Activated gamma-delta T cell treated with anti-CD3 and anti-CD28 coated beads, Interleukin-2, amount 50 U/mL, for 16 hours (primary cell): ENCODE data around the gene MAP1LC3A.

Experiments
- DNase-seq: peaks from one replicate; pipeline ENCODE4 v3.0.0-alpha.2; 2020; ENCODE audit warnings: low read depth

Gene MAP1LC3A

DNA sequence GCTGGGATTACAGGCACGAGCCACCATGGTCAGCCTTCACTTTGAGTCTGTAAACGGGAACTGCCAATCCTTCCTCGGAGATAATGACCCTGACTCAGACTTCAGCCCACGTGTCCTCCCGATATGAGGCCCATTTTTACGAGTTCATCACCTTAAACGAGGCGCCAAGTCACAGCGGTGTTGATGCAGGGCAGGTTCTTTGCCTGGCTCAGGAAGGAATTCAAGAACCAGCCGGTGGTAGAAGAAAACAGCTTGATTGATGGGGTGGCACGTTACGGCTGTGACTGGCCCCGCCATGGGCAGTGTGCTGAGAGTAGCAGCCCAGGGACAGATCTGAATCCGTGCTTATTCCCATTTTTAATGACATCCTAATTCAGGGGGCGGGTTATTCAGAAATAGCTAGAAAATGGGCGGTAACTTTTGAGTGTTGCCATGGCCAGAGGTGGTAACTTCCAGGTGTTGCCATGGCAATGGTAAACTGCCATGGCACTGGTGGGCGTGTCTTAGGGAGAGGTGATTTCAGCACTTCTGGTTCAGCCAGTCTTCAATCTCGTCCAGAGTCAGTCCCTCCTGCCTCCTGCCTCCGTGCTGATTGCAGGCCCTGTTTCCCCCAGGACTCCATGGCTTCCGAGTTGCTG is 9.1 kb upstream of the MAP1LC3A start:
- DNase-seq: no peak

DNA sequence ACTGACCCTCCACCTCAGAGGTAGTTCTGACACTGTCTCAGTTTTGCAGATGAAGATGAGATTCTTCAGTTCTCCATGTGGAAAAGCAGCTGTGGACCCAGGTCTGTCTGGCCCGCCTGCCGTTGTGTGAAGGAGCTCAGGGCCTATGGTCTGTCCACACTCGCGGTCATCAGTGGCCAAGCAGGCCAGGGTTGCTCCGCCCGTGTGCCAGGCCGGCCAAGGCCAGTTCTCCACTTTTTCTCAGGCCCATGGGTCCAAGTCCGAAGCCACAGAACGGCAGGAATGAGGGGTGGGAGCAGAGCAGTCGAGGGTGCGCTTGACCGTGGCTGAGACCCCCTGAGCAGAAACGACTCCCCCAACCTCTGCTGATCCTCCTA is 8.6 kb upstream of the MAP1LC3A start:
- no peak for DNase-seq

DNA sequence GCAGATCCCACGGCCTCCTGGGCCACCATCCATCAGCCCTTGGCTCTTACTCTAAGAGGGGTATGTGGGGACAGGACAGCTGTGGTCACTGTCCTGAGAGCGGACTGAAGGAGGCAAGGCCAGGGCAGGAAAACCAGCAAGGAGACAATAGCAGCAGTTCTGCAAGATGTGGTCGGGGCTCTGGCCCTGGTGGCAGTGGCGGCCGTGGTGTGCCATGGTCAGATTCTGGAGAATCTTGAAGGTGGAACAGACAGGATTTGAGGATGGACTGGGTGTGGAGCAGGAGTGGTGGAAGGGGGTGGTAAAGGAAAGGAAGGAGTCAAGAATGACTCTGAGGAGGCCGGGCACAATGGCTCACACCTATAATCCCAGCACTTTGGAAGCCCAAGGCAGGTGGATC is 5.9 kb upstream of the MAP1LC3A start:
- no peak for DNase-seq

DNA sequence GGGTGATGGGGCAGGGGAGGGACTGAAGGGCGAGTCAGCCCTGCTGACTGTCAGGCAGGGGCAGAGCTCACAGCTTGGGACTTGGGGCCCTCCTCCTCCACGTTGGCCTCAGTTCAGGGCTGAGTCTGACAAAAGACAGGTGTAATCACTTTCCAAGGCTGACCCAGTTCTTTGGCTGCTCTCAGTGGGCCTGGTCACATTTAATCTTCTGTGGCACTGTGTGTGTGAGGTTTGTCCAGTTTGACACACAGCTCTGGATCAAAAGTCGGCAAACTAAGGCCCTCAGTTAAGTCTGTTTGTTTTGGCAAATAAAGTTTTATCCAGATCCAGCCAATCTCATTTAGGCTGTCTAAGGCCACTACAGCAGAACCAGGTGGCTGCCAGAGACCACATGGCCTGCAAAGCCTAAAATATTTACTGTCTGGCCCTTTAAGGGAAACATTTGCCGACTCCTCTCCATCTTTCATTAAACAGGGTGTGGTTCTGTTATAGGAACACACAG is 5.1 kb upstream of the MAP1LC3A start:
- no peak for DNase-seq

DNA sequence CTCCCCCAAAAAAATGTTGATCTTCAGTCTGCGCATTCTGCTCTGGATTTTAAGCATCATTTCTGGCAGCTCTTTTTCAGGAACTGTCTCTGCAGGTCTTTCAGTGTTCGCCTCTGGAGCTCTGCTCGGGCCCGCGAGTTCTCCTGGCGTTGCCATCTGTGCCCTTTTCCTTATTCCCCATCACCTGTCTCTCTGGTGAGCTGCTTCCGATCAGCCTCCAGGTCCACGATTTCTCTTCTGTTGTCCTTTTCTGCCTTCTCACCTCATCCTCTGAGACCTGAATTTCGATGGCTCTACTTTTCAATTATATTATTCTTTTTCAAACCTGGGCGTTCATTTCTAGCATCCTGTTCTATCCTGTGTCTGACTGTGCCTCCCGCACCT is 590 bp upstream of the MAP1LC3A start:
- DNase-seq: no peak

DNA sequence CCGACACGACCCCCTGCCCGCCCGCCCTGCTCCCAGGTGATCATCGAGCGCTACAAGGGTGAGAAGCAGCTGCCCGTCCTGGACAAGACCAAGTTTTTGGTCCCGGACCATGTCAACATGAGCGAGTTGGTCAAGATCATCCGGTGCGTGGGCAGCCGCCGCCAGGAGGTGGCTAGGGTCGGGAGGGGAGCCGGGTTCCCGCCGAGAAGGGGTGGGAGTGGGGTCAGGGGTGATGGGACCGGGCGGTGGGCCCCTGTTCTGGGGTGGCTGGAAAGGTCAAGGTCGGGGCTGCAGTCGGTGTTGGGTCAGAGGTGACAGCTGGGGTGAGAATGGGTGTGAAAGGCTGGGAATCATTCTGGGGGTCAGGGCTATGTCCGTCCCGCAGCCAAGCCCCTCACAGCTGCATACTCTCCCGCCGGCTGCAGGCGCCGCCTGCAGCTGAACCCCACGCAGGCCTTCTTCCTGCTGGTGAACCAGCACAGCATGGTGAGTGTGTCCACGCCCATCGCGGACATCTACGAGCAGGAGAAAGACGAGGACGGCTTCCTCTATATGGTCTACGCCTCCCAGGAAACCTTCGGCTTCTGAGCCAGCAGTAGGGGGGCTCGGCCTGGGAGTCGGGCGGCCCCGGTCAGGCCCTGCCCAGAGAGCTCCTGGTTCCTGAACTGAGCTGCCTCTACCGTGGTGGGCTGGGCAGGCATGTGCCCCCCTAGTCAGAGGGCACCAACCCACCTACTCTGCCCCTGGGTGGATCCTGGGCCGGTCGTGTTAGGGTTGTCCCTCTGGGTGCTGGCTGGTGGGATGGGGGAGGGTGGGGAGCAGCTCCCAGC is 1.0 kb downstream of the MAP1LC3A start:
- DNase-seq: no peak

DNA sequence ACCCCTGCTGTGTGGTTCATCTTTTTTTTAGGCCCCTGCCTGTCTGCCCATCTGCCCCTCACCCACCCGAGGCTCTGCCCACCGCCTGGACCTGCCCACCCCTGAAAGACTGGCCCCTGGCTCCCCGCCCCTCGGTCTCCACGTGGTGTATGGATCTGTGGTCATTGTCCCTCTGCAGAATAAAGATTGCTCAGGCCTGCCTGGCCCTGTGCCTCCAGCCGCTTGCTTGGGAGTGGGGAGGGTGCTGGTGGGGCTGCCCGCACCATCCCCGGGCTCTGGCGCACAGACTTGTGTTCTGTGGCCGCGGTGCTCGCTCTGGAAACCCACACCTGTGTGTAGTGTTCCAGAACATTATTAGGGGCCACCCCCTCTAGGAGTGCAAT is 1.6 kb downstream of the MAP1LC3A start:
- no peak for DNase-seq

DNA sequence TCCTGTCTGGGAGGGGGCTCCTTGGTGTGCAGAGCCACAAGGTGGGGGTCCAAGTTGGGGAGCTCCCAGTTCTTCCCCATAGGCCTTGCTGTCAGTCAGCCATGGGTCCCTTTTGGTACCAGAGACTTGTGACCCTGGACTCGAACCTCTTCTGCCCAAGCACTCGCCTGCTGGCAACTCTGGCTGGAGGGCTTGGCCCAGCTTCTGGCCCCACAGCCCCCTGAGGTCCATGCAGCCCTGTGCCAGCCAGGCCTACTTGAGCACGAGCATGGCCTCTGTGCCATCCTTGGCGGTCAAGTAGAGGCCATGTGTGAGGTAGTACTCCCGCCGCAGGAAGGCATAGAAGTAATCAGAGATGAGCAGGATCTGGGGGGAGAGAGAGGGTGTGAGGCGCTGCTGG is 2.1 kb downstream of the MAP1LC3A start:
- no peak for DNase-seq

DNA sequence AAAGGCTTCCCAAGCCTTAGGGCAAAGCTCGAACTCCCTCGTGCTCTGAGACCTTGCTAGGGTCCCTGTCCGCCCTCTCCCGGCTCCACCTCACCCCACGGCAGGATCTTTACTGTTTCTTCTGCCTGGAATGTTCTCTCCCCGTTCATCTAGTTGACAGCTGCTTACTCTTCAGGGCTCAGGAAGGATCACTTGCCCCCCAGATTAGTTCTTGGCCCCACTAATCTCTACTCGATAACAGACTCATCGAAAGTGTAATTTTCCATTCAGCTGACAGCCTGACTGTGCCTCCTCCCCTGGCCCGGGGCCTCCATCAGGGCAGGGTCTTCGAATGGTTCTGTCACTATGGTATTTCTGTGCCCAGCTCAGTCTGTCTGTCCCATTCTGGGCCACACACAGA is 3.1 kb downstream of the MAP1LC3A start:
- no peak for DNase-seq

DNA sequence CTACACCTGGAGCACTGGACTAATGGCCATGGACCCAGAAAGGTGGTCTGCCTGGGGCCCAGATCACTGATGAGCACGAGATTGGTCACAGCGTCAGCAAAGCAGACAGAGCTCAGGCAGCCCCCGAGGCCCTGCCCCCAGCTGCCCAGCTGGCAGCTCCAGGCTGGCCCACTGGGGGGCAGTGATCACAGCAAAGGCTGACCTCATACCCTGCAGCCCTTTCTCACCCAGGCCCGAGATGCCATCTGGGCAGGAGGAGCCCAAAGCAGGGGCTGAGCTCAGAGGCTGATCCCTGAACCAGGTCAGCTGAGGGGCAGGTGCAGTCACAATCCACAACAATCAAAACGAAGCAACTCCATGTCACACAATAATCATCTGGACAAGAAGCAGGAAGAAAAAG is 4.1 kb downstream of the MAP1LC3A start:
- DNase-seq: no peak

DNA sequence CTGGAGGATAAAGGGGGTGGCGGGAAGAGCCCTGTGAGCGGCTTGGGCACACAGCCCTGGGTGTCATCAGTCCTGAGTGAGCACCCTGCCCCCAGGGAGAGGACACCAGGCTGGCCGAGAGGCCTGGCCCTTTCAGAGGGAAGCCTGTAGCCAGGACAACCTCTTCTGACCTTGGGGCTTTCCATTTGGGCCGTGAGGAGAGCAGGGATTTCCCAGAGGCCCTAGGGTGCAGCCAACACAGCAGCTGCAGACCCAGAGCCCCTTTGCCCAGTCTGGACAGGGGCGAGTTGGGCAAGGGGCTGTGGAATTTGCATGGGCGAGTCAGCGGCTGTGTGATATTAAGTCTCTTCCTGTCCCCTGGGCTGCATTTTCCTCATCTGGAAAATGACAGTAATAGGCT is 6.3 kb downstream of the MAP1LC3A start:
- DNase-seq: no peak

DNA sequence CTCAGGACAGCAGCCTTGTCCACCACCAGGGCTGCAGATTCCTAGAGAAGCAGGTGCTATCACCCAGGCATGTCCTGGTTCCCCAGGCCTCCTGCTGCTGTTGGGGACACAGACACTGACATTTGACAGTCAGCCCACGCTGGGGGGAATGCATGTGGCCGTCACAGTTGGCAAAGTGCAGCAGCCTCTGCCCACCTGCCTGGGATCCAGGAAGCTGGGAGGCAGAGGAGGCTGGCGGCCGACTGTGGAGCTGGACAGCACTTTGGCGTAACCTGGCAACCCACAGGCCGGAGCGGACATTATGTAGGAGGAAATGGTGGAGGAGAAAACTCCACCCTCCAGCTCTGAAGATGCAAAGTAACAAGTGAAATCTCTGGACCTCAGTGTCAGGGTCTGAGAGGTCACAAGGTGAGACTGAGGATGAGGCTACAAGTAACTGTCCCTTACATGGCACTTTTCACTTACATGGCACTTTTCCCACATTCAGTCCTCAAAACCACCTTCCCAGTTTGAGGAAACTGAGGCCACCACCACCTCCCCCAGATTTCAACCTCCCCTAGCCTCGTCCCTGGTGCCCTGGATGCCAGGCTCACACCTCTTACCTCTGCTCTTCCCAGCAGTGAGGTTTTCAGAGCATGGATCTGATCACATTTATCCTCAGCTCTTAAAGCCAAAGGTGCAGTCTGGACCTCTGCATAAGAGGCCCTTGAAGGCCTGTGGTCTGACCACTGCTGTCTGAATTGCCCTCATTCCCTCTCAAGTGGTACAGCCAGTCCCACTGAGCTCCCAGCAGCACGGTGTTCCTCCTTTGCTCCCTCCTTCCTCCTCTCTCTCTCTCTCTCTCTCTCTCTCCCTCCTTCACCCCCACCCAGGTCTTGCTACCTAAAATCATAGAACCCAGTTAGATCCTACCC is 8.7 kb downstream of the MAP1LC3A start:
- no peak for DNase-seq

DNA sequence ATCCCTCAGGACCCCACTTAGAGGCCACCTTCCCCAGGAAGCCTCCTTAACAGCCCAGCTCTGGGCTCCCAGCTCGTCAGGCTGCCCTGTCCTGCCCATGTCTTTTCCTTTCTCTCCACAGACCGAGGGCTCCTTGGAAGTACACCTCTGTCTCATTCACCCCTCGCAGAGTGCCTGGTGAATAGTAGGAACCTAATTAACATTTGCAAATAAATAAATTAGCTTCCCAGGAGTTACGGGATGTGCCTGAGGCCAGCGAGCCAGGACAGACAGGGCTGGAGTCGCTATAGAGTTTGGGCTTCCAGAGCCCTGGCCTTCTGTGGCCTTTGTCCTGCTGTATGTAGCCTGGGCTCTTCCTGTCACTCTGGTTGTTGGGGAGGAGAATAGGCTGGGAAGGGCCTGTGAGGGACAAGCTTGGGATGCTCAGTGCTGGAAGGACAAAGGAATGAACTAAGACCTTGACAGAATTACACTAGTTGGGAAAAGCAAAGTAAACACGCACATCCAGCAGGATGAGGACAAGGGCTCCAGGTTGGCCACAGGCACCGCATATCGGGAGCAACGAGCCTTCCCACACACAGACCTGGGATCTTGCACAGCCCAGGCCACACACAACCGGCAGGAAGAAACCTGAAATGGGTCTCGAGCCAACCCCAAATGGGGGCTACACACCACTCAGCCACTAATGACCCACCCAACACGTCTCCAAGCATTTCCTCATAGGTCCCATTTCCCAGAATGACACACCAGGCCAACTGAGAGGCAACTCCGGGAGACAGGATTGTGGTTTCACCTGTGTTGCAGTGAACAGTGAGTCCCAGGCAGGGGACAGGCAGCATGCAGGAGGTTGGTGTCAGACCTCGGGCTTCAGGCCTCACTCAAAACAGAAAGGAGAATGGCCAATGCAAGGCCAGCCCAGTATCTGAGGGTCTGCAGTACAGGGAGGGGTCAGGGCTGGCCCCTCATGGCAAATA is 9.7 kb downstream of the MAP1LC3A start:
- no peak for DNase-seq

DNA sequence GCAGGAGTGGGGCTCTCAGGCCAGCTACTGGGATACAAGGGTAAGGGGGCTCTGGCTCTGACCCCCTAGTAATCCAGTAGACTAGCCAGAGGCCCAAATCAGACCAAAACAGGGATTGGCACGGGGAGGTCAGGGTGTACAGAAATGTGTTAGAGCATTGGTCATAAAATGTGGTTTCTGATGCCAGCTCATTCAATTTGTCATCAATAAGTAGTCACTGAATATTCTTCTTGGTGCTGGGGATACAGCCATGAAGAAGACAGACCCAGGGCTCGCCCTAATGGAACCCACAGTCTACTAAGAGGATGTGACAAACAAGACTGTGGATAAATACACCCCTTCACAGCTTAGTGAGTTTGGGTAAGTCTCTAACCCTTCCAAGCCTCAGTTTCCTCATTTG is 11.1 kb downstream of the MAP1LC3A start:
- DNase-seq: no peak

DNA sequence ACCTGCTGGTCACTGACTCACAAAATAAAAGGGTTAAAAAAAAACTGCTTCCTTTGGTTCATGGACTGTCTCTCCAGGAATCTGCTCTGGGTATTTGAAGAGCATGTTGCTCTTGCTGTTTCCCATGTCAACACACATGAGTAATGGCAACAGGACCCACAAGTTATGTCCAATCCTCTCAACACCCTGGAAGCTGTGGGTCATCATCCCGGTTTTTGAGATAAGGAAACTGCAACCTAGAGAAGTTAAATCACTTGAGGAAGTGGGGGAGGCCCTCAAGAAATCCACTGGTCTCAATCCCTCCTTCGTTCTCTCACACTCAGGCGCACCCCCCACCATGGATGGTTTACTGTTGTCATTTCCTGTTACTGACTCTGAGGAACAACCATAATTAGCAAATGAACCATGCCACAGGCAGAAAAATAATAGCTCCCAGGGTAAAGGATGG is 12.4 kb downstream of the MAP1LC3A start:
- DNase-seq: no peak

DNA sequence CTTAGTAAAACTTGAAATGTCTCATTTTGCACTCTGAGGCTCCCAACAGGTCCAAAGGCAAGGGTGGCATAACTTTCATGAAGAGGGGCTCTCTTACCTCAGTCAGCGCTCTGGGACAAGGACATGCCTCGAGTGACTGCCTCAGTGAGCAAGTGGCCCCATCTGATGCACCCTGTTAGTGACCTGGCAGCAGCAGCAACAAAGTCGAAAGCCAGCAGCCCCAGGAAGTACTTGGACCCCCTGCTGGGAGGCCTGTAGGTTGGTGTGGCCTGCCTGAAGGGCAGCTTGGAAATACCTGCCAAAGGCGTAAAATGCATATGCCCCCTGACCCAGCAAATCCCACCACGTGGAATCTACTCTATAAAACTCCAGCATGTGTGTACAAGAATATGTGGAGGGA is 13.2 kb downstream of the MAP1LC3A start:
- no peak for DNase-seq

DNA sequence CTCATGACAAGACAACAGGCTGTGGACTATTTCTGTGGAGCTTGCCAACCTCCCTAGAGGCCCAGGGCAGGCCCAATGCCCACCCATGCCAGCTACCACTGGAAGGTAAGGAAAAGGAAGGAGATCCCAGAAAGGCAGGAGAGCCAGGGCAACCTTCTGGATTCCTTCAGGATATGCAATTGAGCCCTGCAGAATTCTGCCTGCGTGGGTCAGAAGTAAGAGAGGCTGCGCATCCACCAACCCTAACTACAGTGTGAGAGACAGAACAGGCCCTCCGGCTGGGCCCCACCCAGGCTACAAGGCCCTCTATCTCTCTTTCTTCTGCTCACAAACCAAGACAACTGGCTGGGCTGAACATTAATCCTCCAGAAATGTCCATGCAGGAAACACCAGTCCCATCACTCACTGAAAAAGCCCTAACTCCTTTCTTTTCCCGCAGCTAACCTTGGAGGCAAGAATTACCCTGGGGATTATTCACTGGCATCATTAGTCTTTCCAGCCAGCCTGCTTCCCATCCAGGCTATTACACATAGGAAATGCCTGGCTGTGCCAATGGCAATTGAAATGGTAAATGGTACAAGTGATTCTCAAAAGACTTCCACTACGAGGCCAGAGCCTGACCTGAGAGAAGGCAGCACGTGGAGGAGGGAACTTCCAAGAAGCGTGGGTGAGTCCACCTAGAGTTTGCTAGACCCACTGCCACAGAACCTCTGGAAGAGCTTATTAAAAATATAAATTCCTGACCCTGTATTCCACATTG is 15.2 kb downstream of the MAP1LC3A start:
- DNase-seq: no peak

DNA sequence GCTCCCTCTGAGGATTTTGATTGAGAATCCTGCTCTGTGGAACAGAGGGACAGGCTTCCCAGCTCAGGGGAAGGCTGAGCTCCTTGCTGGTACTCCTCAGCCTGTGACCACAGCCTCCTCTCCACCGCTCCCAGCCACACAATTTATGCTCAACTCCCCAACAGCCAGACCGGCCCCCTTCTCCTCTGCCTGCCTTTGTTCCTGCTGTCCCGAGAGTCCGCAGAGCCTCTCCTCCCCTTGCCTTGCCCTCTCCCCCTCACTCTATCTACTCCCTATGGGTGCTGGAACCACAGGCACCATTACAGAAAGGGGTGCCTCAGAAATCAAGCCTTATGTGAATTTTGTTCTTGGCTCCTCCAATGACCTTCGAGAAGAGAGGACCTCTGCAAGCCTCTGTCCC is 15.9 kb downstream of the MAP1LC3A start:
- DNase-seq: no peak

DNA sequence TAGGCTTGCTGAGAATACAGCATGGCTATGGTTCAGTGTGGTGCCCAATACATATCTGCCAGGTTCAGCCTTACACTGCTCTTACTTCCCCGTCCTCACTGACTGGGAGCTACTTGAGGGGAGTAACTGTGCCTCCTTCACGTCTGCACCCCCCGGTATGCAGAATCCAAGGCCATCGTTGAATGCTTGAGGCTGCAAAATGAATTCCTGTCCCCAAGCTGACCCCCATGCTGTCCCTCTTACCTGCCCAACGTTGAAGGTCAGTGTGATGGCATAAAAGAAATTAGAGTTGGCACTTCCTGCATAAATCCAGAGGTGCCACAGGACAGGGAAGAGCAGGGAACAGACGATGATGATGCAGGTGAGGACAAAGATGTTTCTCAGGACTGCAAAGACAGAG is 16.3 kb downstream of the MAP1LC3A start:
- DNase-seq: no peak

DNA sequence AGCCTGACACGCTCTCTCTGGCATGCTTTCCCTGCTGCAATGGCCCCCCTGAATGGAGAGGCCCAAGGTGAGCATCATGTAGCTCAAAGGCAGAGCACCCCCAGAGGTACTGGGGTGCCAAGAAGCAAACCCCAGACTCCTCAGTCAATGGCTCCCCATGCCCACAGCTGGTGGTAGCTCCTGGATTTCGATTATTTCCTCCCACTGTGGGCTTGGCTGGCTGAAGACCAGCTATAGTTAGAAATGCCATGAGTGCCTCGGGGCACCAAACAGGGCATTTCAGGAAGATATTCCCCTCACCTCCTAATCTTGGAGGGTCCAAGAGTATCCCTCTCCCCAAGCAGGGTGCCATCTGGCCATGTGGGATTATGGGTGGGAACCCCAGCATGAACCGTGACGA is 16.8 kb downstream of the MAP1LC3A start:
- DNase-seq: no peak

DNA sequence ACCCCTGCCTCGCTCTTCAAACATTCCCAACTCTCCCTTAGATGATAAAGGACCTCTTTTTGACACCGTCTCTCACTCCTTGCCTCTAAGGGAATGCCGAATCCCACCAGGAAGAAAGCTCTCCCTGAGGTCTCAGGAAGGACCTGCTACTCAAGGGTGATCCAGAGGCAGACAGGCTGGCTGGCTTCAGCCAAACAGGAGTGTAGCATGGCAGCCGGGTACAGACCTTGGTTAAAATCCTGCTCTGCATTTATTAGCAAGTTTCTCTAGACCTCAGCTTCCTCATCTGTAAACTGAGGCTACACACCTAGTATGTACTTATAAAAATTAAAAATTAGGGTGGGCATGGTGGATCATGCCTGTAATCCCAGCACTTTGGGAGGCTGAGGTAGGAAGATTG is 17.2 kb downstream of the MAP1LC3A start:
- DNase-seq: no peak
